ENCODE data around the gene SEC24A.
"Not testable (repeated sequence)": the region's sequence is repeated elsewhere in the genome, so short reads cannot be mapped to it uniquely, and the experiment has no call there.

Gene SEC24A

GRCh38 chr5:134651531-134651930 lies 2.9 kb downstream of the SEC24A start:
- DNase-seq: no peak

GRCh38 chr5:134656690-134657089 lies 8.1 kb downstream of the SEC24A start:
- DNase-seq: no peak

GRCh38 chr5:134659456-134659855 lies 10.9 kb downstream of the SEC24A start:
- no peak for DNase-seq

- no peak for DNase-seq
Measured at GRCh38 chr5:134659922-134660321, 11.3 kb downstream of the SEC24A start.

GRCh38 chr5:134662971-134663370 lies 14.4 kb downstream of the SEC24A start:
- DNase-seq: no peak

- DNase-seq: no peak
Measured at GRCh38 chr5:134664448-134664847, 15.9 kb downstream of the SEC24A start.

GRCh38 chr5:134673546-134673945 lies 25.0 kb downstream of the SEC24A start:
- not testable (repeated sequence) for DNase-seq

- not testable (repeated sequence) for DNase-seq
Measured at GRCh38 chr5:134677357-134677756, 28.8 kb downstream of the SEC24A start.

GRCh38 chr5:134690144-134690543 lies 41.6 kb downstream of the SEC24A start:
- DNase-seq: not testable (repeated sequence)

- DNase-seq: no peak
Measured at GRCh38 chr5:134692722-134693121, 44.1 kb downstream of the SEC24A start.

GRCh38 chr5:134708301-134708700 lies 59.7 kb downstream of the SEC24A start:
- DNase-seq: no peak

- no peak for DNase-seq
Measured at GRCh38 chr5:134714120-134714519, 65.5 kb downstream of the SEC24A start.

GRCh38 chr5:134714541-134714940 lies 66.0 kb downstream of the SEC24A start:
- no peak for DNase-seq

- DNase-seq: not testable (repeated sequence)
Measured at GRCh38 chr5:134715466-134715865, 66.9 kb downstream of the SEC24A start.

GRCh38 chr5:134724872-134725271 lies 76.3 kb downstream of the SEC24A start:
- DNase-seq: no peak

GRCh38 chr5:134732819-134733218 lies 84.2 kb downstream of the SEC24A start:
- no peak for DNase-seq

- no peak for DNase-seq
Measured at GRCh38 chr5:134735243-134735642, 86.7 kb downstream of the SEC24A start.

GRCh38 chr5:134736173-134736812 lies 87.7 kb downstream of the SEC24A start:
- no peak for DNase-seq

GRCh38 chr5:134738133-134738962 lies 89.8 kb downstream of the SEC24A start, which contains the start of gene CAMLG:
Gene CAMLG (plus strand): TSS chr5:134738548. CDS start chr5:134738621, 73 bp downstream.
- DNase-seq: peak; percentile 73

GRCh38 chr5:134738963-134739661 lies 90.5 kb downstream of the SEC24A start:
- peak; percentile 15 for DNase-seq

- no peak for DNase-seq
Measured at GRCh38 chr5:134741052-134741451, 92.5 kb downstream of the SEC24A start.

- DNase-seq: no peak
Measured at GRCh38 chr5:134742134-134742533, 93.5 kb downstream of the SEC24A start.

GRCh38 chr5:134749415-134749814 lies 100.8 kb downstream of the SEC24A start:
- no peak for DNase-seq

GRCh38 chr5:134758176-134758503 lies 109.6 kb downstream of the SEC24A start:
- DNase-seq: peak; percentile 50
